ENCODE results near the gene FKBP7.
A peak's percentile ranks its signal among the peaks of the same experiment; 100 is the strongest.
"Not testable (repeated sequence)": the region's sequence is repeated elsewhere in the genome, so short reads cannot be mapped to it uniquely, and the experiment has no call there.

FKBP7 gene

GRCh38 chr2:178484245-178485041 is 6.0 kb upstream of the FKBP7 start:
- DNase-seq, result peak; percentile 21

- no peak for DNase-seq
These were observed 4.0 kb upstream of the FKBP7 start for GRCh38 chr2:178482437-178482836.

GRCh38 chr2:178480227-178481181 is 2.1 kb upstream of the FKBP7 start, which contains the start of gene PLEKHA3:
TSS of gene PLEKHA3 (plus strand) at chr2:178480457. CDS start at chr2:178480870, 413 bp downstream.
- DNase-seq, result peak; percentile 96

- no peak for DNase-seq
These were observed 1.4 kb upstream of the FKBP7 start for GRCh38 chr2:178479758-178480226.

- DNase-seq, result no peak
These were observed 846 bp upstream of the FKBP7 start for GRCh38 chr2:178479275-178479616.

GRCh38 chr2:178478130-178478438 is 316 bp downstream of the FKBP7 start:
- peak; percentile 4 for DNase-seq

GRCh38 chr2:178477443-178478129 is 814 bp downstream of the FKBP7 start:
- peak; percentile 5 for DNase-seq

GRCh38 chr2:178476477-178476876 is 1.9 kb downstream of the FKBP7 start:
- no peak for DNase-seq

GRCh38 chr2:178474560-178474959 is 3.8 kb downstream of the FKBP7 start:
- no peak for DNase-seq

GRCh38 chr2:178473931-178474330 is 4.5 kb downstream of the FKBP7 start:
- DNase-seq, result peak; percentile 31

GRCh38 chr2:178473373-178473772 is 5.0 kb downstream of the FKBP7 start:
- no peak for DNase-seq

- DNase-seq, result not testable (repeated sequence)
These were observed 7.1 kb downstream of the FKBP7 start for GRCh38 chr2:178471313-178471712.

GRCh38 chr2:178469219-178469849 is 9.1 kb downstream of the FKBP7 start:
- DNase-seq, result no peak

- no peak for DNase-seq
These were observed 21.0 kb downstream of the FKBP7 start for GRCh38 chr2:178457390-178457886.

- DNase-seq, result peak; percentile 28
These were observed 22.5 kb downstream of the FKBP7 start for GRCh38 chr2:178455947-178456346.

GRCh38 chr2:178452870-178453269 is 25.5 kb downstream of the FKBP7 start:
- no peak for DNase-seq

GRCh38 chr2:178452334-178452733 is 26.1 kb downstream of the FKBP7 start:
- no peak for DNase-seq

- peak; percentile 98 for DNase-seq
These were observed 27.4 kb downstream of the FKBP7 start, which contains the start of the genes PJVK and PRKRA for GRCh38 chr2:178450774-178451525. TSS of gene PJVK (plus strand) at chr2:178451378. CDS start at chr2:178453410, 2,032 bp downstream. TSS of gene PRKRA (minus strand) at chr2:178451175. CDS start at chr2:178451030, 145 bp downstream.

- DNase-seq, result no peak
These were observed 28.0 kb downstream of the FKBP7 start for GRCh38 chr2:178450524-178450773.

- no peak for DNase-seq
These were observed 28.5 kb downstream of the FKBP7 start for GRCh38 chr2:178449700-178450523.

All from fibroblast of skin of abdomen (primary cell).